HG02852 (cell line): ENCODE results near the gene SLC4A1.

Experiments used
- ATAC-seq: cut with Tn5 transposase; IDR thresholded peaks from one replicate; pipeline ENCODE4 v1.9.1; 2021; ENCODE audit warnings: mild to moderate bottlenecking, moderate library complexity; ENCODE audit not compliant: unreplicated experiment

Gene SLC4A1

GRCh38 chr17:44284024-44284400 is 16.1 kb upstream of the SLC4A1 start:
- ATAC-seq = no peak

GRCh38 chr17:44283344-44284023 is 15.5 kb upstream of the SLC4A1 start:
- no peak for ATAC-seq

- ATAC-seq = no peak
Observed at GRCh38 chr17:44282264-44282663, 14.3 kb upstream of the SLC4A1 start.

- no peak for ATAC-seq
Observed at GRCh38 chr17:44281570-44281969, 13.6 kb upstream of the SLC4A1 start.

GRCh38 chr17:44280392-44280937 is 12.5 kb upstream of the SLC4A1 start:
- ATAC-seq = no peak

GRCh38 chr17:44279666-44280391 is 11.9 kb upstream of the SLC4A1 start:
- ATAC-seq = peak; percentile 74

GRCh38 chr17:44279346-44279665 is 11.4 kb upstream of the SLC4A1 start:
- no peak for ATAC-seq

- ATAC-seq = no peak
Observed at GRCh38 chr17:44277976-44278375, 10.0 kb upstream of the SLC4A1 start.

- no peak for ATAC-seq
Observed at GRCh38 chr17:44273607-44274006, 5.7 kb upstream of the SLC4A1 start.

GRCh38 chr17:44272954-44273353 is 5.0 kb upstream of the SLC4A1 start:
- no peak for ATAC-seq

- no peak for ATAC-seq
Observed at GRCh38 chr17:44272321-44272951, 4.5 kb upstream of the SLC4A1 start.

GRCh38 chr17:44269535-44270240 is 1.8 kb upstream of the SLC4A1 start:
- no peak for ATAC-seq

- ATAC-seq = no peak
Observed at GRCh38 chr17:44268709-44269534, 987 bp upstream of the SLC4A1 start.

GRCh38 chr17:44267165-44267455 is 825 bp downstream of the SLC4A1 start:
- no peak for ATAC-seq

- no peak for ATAC-seq
Observed at GRCh38 chr17:44266402-44267164, 1.4 kb downstream of the SLC4A1 start.

GRCh38 chr17:44263345-44263902 is 4.5 kb downstream of the SLC4A1 start:
- no peak for ATAC-seq

GRCh38 chr17:44262654-44263225 is 5.2 kb downstream of the SLC4A1 start:
- ATAC-seq = no peak

GRCh38 chr17:44260296-44260695 is 7.6 kb downstream of the SLC4A1 start:
- ATAC-seq = no peak

GRCh38 chr17:44258811-44259351 is 9.1 kb downstream of the SLC4A1 start:
- ATAC-seq = no peak
